Ishikawa (cell line): ENCODE results near the gene SEL1L.

Experiments used
- CEBPB ChIP-seq: IDR thresholded peaks from 2 replicates; pipeline ENCODE4 v1.6.1; 2012
- CREB1 ChIP-seq: IDR thresholded peaks from 2 replicates; pipeline ENCODE4 v1.6.1; 2012; ENCODE audit warnings: low read depth
- EGR1 ChIP-seq: IDR thresholded peaks from 2 replicates; pipeline ENCODE4 v1.6.1; 2012
- EP300 ChIP-seq: IDR thresholded peaks from 2 replicates; pipeline ENCODE4 v1.6.1; 2012; ENCODE audit warnings: borderline replicate concordance
- MAX ChIP-seq: IDR thresholded peaks from 2 replicates; pipeline ENCODE4 v1.6.1; 2012
- RAD21 ChIP-seq: IDR thresholded peaks from 2 replicates; pipeline ENCODE4 v1.6.1; 2012; ENCODE audit warnings: low read depth
- TAF1 ChIP-seq: IDR thresholded peaks from 2 replicates; pipeline ENCODE4 v1.6.1; 2012; ENCODE audit warnings: low read depth, mild to moderate bottlenecking
- TCF12 ChIP-seq: IDR thresholded peaks from 2 replicates; pipeline ENCODE4 v1.6.1; 2012; ENCODE audit warnings: low read depth
- TEAD4 ChIP-seq: IDR thresholded peaks from 2 replicates; pipeline ENCODE4 v1.6.1; 2012
- USF1 ChIP-seq: IDR thresholded peaks from 2 replicates; pipeline ENCODE4 v1.6.1; 2012
- YY1 ChIP-seq: IDR thresholded peaks from 2 replicates; pipeline ENCODE4 v1.6.1; 2012; ENCODE audit warnings: low read depth
- TF ChIP-seq, protein P1 (sequence below): IDR thresholded peaks from 2 replicates; pipeline ENCODE4 v1.6.1; 2012; ENCODE audit warnings: low read depth, mild to moderate bottlenecking

DNA sequence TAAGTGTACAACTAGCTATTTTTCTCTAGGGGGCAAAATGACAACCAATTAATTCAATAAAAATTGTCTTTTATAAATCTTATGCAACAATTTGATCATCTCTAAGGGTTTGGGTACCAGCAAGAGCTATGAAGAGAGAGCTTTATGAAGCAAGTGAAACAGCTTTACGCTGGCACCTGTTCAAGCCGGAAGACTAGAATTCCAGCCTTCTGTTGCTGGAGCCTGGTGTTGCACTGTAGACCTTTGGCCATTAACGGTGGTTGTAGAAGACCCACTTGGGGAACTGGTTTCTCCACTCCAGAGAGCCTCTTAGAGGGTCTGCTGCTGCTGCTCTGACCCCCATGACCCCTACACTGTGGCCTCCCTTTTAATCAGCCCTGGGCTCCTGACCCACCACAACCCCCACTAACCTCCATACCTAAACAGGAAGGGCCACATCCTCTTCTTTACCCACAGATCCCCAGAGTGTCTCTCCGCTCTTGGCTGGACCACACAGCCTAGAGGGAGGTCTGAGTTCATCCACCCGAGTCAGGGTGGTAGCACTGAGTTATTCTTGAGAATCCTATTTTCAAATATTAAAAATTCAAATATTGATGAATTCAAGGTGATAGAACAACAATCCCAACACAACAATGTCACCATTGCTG, 79.0 kb downstream of the SEL1L start:
- TF ChIP-seq EGR1: no peak
- TF ChIP-seq YY1: no peak
- no peak for TF ChIP-seq RAD21
- TF ChIP-seq TEAD4: no peak
- TF ChIP-seq, protein P1, sequence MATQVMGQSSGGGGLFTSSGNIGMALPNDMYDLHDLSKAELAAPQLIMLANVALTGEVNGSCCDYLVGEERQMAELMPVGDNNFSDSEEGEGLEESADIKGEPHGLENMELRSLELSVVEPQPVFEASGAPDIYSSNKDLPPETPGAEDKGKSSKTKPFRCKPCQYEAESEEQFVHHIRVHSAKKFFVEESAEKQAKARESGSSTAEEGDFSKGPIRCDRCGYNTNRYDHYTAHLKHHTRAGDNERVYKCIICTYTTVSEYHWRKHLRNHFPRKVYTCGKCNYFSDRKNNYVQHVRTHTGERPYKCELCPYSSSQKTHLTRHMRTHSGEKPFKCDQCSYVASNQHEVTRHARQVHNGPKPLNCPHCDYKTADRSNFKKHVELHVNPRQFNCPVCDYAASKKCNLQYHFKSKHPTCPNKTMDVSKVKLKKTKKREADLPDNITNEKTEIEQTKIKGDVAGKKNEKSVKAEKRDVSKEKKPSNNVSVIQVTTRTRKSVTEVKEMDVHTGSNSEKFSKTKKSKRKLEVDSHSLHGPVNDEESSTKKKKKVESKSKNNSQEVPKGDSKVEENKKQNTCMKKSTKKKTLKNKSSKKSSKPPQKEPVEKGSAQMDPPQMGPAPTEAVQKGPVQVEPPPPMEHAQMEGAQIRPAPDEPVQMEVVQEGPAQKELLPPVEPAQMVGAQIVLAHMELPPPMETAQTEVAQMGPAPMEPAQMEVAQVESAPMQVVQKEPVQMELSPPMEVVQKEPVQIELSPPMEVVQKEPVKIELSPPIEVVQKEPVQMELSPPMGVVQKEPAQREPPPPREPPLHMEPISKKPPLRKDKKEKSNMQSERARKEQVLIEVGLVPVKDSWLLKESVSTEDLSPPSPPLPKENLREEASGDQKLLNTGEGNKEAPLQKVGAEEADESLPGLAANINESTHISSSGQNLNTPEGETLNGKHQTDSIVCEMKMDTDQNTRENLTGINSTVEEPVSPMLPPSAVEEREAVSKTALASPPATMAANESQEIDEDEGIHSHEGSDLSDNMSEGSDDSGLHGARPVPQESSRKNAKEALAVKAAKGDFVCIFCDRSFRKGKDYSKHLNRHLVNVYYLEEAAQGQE: no peak
- no peak for TF ChIP-seq EP300
- TF ChIP-seq TAF1: no peak
- no peak for TF ChIP-seq MAX
- TF ChIP-seq CREB1: no peak
- TF ChIP-seq USF1: no peak
- TF ChIP-seq CEBPB: no peak
- no peak for TF ChIP-seq TCF12
